GM10266 (cell line): ENCODE measurements around the gene PRKAR2A.

ENCODE experiments used
- DNase-seq: peaks from one replicate; pipeline ENCODE4 v3.0.0; 2012; ENCODE audit errors: extremely low spot score
- CTCF ChIP-seq: IDR thresholded peaks from 2 replicates; pipeline ENCODE4 v1.5.1; 2012; ENCODE audit warnings: mild to moderate bottlenecking, low read depth; ENCODE audit not compliant: control insufficient read depth, insufficient read depth; ENCODE audit errors: missing control alignments

The PRKAR2A gene

GRCh38 chr3:48702320-48702920, 145.3 kb downstream of the PRKAR2A start:
- no peak for DNase-seq
- no peak for TF ChIP-seq CTCF

- TF ChIP-seq CTCF = no peak
- no peak for DNase-seq
These were observed 146.8 kb downstream of the PRKAR2A start for GRCh38 chr3:48700731-48701405.

GRCh38 chr3:48698891-48699290, 148.8 kb downstream of the PRKAR2A start:
- no peak for TF ChIP-seq CTCF
- DNase-seq = no peak

GRCh38 chr3:48697952-48698351, 149.7 kb downstream of the PRKAR2A start:
- DNase-seq = no peak
- no peak for TF ChIP-seq CTCF

- no peak for TF ChIP-seq CTCF
- DNase-seq = no peak
These were observed 151.1 kb downstream of the PRKAR2A start for GRCh38 chr3:48696601-48697000.
